GM21381 (cell line): ENCODE results near the gene SLCO2A1.

Experiments used
- ATAC-seq: cut with Tn5 transposase; IDR thresholded peaks from one replicate; pipeline ENCODE4 v1.9.1; 2021; ENCODE audit warnings: mild to moderate bottlenecking, moderate library complexity; ENCODE audit not compliant: unreplicated experiment

SLCO2A1 gene

DNA sequence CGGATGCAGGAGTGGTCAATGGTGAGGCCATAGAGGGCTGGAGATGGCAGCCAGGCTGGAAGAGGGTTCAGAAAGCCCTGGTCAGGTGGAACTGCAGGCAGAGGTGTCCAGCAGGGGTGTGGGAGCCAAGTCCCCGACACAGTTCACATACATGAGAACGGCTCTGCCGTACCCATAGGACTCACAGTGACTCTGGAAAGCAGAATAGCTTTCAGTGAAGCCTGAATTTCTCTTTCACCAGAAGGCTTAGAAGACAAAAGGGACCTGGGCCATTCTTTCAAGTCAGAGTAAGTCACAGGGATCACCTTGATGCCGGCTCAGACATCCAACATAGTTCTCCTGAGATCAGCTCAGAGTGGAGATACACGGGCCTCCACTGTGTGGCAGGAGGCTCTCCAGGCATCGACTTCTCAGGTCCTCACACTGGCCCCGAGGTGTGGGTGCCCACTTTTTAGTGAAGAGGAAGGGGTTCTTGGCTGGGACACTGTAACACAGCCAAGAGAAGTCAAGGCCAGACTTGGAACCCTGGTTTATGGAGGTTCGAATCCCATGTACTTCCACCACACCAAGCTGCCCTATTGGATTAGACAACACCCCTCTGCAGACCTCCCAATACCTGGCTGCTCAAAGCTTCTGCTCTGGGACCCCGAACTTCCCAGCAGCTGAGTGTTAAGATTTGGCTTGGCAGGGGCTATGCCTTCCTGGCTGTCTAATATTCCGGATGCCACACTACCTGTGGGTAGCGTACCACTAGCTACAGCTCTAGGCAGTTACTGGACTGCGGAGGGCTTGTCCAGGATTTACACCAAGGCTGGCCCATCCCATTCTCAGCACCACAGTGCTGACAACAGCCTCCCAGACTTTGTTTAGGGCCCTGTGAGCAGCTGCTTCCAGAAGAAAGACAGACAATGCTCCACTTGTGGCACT is 93.6 kb downstream of the SLCO2A1 start:
- no peak for ATAC-seq

GRCh38 chr3:133934996-133935842 is 94.5 kb downstream of the SLCO2A1 start:
- ATAC-seq, result no peak

GRCh38 chr3:133934073-133934970 is 95.4 kb downstream of the SLCO2A1 start:
- ATAC-seq, result no peak

DNA sequence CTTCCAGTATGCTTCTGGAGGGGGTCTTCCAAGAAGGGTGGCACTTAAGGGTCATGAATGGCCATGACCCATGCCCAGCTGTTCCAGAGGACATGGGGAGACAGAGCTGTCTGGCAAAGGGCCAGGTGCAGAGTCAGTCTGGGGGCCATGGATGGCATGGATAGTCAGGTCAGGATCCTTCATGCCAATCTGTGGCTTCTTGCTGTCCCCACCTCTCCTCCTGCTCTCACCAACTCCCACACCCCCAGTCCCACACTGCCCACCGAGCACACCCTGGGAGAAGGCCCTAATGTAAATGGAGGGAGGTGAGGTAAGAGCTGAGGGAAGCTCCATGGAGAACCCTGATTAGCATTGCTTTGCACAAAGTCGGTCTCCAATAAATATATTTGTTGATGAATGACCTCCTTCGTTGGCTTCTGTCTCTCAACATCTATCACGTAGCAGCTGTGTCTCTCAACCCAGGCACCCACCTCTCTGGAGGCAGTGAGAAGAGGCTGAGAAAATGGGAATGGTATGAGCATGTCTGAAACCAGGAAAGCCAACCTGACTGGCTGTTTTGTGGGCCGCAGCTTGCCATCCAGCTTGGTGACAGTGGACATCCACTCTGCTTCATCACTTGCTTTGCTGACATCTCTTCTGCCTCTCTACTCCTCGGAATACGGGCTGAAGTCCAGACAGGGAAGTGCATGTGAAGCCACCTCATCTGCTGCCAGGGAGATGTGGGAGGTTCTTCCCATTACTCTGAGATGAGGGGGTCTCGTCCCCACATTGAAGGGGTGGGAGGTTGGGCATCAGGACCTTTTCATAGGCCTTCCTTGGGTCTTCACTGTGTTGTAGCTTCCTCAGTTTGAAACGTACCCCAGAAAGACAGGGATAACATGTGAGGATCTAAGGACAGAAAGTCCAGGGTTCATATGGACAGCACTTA is 96.4 kb downstream of the SLCO2A1 start:
- ATAC-seq, result no peak

DNA sequence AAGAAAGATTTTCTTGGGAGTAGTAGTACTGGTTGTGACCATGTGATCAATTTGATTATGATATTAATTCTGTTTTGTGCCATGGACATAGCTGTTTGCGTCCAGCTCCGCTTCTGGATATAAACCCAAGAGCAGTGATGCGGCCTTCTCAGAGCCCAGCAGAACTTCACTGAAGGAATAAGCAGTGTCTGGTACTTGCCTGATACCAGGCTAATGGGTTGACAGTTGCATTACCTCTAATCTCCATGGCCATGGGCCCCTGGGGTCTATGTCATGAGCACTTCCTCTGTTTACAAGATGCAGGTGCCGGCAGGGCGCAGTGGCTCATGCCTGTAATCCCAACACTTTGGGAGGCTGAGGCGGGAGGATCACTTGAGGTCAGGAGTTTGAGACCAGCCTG is 97.7 kb downstream of the SLCO2A1 start:
- no peak for ATAC-seq

DNA sequence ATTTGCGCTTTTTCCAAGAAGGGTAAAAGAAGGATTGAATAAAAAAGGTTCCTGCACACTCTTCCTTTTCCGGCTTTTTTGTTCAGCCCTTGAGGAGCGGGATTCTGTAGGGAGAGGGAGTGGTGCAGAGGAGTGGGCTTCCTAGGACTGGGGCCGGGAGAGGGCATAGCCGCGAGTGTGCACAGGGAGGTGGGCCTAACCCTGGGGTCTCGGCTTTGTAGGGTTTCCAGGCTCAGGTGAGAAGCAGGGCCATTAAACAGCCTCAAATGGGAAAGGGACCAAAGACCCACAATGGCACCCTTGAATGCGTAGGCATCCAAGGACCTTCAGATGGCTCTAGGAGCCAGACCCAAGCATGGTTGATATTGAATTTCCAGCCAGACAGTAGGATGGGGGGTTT is 98.6 kb downstream of the SLCO2A1 start:
- ATAC-seq, result no peak

- ATAC-seq, result no peak
Observed at GRCh38 chr3:133930341-133930933, 99.3 kb downstream of the SLCO2A1 start.

GRCh38 chr3:133928903-133929607 is 100.7 kb downstream of the SLCO2A1 start:
- no peak for ATAC-seq

- ATAC-seq, result no peak
Observed at GRCh38 chr3:133928136-133928893, 101.4 kb downstream of the SLCO2A1 start.

- ATAC-seq, result peak; percentile 75
Observed at GRCh38 chr3:133927540-133928066, 102.1 kb downstream of the SLCO2A1 start.

DNA sequence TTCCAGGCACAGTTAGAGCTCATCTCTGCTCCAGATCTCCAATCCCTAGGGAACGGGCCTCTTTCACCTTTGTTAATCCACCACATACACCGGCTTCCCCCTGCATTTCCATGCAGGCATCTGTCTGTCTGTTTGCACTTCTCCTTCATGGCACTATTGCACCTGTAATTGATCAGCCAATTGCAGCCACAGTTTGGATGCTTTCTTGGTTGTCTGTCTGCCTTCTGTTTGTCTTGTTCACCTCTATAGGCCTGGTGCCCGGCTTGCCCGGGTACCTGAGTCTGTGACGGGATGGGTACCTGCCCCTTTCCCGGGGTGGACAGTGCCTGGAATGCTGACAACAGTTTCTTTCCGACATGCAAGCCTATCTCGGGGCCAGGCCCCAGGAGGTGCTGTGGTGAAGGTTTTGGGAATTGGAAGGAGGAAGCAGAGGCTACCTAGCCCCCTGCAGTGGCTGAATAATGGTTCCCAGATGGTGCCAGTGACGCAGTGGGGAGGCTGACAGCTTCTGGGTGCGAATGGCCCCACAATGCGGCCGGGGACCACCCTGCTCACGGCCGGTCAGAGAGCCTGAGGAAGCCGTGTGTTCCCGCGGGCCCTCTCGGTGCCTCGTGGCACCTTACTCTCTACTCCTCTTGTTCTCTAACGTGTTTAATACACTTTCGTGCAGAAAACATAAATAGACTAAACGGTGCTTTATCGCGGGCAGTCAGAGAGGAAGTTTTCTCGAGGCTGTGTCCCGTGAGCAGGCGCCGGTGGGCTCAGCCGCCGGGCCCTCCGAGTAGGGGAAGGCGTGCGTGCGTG is 102.8 kb downstream of the SLCO2A1 start:
- no peak for ATAC-seq

GRCh38 chr3:133925960-133926735 is 103.6 kb downstream of the SLCO2A1 start:
- ATAC-seq, result no peak

DNA sequence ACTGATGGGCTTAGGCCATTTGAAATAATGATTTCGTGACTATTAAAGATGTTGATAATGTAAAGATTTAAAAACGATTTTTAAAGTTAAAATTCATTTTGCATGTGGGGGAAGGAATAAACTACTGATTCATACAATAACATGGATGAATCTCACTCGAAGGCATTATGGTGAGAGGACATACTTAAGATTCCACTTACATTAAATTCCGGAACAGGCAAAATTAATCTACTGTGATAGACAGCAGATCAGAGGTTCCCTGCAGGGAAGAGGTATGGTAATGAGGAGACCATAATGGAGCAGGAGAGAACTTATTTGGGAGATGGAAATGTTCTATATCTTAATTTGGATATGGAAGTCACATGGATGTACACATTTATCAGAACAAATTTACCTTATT is 105.7 kb downstream of the SLCO2A1 start:
- no peak for ATAC-seq

GRCh38 chr3:133921592-133921991 is 108.1 kb downstream of the SLCO2A1 start:
- no peak for ATAC-seq

- ATAC-seq, result no peak
Observed at GRCh38 chr3:133917144-133917543, 112.6 kb downstream of the SLCO2A1 start.
